HG03095 (cell line): Measurements from ENCODE around the gene LPCAT2.
"Not testable (repeated sequence)": the region's sequence is repeated elsewhere in the genome, so short reads cannot be mapped to it uniquely, and the experiment has no call there.

Experiments
- ATAC-seq: cut with Tn5 transposase; IDR thresholded peaks from one replicate; pipeline ENCODE4 v1.9.1; 2021; ENCODE audit warnings: moderate library complexity; ENCODE audit not compliant: unreplicated experiment

LPCAT2 gene

DNA sequence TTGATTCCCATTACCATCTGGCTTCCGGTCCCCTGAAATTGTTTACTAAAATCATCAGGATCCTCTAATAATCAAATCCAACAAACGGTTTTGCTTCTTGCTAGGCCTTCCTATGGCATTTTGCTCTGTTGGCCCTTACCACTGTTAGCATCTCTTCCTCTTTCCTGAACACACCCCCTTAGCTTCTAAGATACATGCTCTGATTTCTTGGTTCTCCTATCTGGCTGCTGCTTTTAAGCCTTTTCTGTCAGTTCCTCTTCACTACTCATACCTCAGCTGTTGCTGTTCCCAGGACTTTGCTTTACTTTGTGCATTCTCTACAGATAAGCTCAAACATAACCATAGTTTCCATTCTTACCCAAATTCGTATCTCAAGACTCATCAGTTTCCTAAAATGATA lies 69.0 kb downstream of the LPCAT2 start:
- no peak for ATAC-seq

DNA sequence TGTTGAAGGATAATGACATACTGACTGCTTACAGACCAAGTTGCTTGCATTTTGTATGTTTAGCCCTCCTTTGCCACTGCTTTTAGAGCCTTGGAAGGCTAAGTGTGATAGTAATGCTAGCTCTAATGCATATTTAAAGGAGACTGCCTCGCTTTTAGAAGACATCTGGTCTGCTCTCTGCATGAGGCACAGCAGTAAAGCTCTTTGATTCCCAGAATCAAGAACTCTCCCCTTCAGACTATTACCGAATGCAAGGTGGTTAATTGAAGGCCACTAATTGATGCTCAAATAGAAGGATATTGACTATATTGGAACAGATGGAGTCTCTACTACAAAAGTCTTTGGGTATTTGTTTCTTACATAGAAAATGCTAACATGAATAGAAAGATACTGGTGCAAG lies 76.8 kb downstream of the LPCAT2 start:
- no peak for ATAC-seq

DNA sequence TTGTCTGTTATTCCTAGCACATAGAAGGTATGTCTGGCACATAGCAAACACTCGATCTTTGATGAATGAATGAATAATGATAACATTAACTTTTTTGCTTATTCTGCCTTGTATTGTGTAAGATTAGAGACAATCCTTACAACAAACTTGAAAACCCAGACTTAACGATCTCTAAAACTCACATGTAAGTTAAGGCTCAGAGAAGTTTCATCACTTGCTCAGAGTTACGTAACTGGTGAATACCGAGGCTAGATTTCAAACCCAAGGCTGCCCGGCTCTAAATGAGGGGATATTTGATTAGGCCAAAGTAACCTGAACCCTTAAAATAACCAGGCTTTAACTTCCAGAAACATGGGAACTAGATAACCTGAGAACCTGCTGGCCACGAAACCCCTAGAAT lies 79.9 kb downstream of the LPCAT2 start:
- ATAC-seq = no peak

DNA sequence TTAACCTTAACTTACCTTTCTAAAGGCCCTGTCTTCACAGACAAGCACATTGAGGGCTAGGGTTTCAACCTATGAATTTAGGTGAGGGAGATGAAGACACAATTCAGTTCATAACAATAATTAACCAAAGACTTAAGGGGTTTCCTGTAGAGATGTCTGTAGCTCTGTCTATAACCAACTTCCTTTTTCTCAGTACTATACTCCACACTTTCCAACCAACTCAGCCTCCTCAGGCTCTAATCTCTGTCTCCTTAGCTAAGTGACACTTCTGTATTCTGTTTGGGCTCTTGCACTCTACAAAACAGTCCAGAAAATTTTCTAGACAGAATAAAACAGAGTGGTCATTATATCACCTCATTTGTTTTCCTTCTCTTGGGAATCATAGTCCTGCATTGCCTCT lies 83.4 kb downstream of the LPCAT2 start:
- no peak for ATAC-seq

- no peak for ATAC-seq
These were observed 89.1 kb downstream of the LPCAT2 start for GRCh38 chr16:55597928-55598327.

GRCh38 chr16:55605754-55606336 lies 97.0 kb downstream of the LPCAT2 start:
- ATAC-seq = no peak

- ATAC-seq = no peak
These were observed 104.9 kb downstream of the LPCAT2 start for GRCh38 chr16:55613613-55614335.

DNA sequence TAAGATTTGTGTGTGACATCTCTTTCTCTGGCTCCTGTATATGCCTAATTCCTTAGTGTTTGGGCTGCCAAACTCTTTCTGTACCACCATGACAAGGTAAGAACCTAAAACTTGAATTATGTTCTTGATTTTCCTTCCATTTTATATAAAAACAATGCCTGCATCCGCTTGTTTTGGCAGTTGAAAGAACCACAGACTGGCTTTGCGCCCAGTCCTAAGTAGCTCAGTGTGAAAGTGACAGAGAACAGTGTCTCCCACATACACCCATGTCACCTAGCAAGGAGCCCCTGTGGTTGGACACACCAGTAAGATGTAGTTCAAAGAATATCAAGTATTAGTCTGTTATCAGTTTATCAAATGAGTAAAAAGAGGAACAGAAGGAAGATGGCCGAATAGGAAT lies 106.2 kb downstream of the LPCAT2 start:
- no peak for ATAC-seq

- ATAC-seq = not testable (repeated sequence)
These were observed 106.8 kb downstream of the LPCAT2 start for GRCh38 chr16:55615670-55616069.

GRCh38 chr16:55621771-55622170 lies 112.9 kb downstream of the LPCAT2 start:
- ATAC-seq = no peak

GRCh38 chr16:55622272-55622671 lies 113.4 kb downstream of the LPCAT2 start:
- no peak for ATAC-seq

- no peak for ATAC-seq
These were observed 114.2 kb downstream of the LPCAT2 start for GRCh38 chr16:55622930-55623561.

DNA sequence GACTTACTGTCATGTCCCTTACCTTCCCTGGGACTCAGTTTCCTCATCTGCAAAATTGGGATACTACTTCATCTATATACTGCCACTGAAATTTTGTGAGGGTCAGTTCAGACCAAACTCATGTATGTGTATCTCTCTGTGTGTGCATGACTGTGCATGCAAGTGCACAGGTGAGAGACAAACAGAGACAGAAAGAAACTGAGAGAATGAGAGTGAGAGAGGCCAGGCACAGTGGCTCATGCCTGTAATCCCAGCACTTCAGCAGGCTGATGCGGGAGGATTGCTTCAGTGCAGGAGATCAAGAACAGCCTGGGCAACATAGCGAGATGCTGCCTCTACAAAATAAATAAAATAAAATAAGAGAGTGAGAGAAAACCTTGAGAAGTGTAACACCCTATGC lies 114.8 kb downstream of the LPCAT2 start:
- ATAC-seq = no peak

DNA sequence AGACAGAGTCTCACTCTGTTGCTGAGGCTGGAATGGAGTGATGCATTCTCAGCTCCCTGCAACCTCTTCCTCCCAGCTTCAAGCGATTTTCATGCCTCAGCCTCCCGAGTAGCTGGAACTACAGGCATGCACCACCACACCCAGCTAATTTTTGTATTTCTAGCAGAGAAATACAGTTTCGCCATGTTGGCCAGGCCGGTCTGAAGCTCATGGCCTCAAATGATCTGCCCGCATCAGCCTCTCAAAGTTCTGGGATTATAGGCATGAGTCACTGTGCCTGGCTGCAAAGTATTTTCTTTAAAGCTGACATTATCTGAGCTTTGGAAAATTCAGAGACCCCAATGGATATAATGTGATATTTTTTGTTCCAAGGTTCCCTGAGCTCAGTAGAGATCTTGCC lies 115.8 kb downstream of the LPCAT2 start:
- ATAC-seq = no peak

DNA sequence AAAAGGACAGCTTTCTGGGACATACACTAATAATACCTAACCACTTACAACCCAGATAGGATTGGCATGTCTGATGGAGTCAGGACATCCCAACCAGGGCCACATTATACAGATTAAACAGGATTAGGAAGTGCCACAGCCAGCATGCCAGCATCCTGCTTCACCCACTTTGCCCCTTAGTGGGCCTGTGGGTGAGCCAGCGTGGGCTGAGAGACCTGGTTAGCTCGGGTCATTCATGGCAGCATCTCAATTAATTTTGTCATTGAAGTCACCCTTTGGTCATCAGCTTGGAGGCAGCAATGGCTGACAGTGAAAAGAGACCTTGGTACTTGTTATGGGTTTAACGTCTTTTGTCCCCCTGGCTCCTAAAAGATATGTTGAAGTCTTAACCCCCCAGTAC lies 117.0 kb downstream of the LPCAT2 start:
- no peak for ATAC-seq

DNA sequence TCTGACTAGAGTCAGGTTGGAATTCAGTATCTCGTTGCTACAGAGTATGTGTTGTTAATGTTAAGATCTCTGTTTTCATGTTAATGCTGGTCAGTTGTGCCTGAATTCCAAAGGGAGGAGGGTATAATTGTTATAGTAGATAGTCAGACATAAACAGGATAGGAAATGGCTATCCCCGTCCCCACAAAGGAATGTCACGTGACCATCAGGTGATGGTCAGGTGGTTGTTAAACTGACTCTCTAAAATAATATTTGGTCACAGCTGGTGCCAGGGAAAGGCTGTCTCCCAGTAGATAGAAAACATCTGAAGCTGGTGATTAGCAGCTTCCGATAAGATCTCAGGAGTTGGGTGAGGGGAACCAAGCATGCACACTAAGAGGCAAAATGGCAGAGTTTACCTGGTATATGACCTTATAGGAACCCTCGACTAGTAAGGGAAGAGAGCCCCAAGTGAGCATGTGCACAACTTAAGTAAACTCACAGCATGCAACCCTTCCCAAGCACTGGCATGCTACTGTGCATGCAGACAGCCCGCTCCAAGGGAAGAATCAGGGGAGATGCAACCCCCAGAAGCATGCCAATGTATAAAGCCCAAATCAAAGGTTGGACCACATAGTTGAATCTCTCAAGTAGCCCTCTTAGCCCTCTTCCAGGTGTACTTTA lies 119.6 kb downstream of the LPCAT2 start:
- ATAC-seq = no peak

DNA sequence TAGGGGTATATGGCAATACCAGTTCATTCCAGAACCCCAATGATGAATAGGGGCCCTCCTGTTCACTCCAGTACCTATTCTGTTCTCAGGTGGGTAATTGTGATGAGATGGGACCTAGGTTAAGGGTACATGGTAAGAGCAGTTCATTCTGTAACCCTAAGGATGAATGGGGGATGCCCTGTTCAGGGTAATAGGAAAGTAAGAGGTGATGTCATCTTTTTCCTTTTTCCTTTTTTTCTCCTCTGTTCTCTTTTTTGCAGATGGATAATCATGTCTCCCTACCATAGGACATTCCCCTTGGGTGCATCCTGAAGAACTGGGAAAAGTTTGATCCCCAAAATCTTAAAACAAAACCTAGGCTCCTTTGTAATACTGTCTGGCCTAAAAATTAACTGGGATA lies 121.9 kb downstream of the LPCAT2 start:
- no peak for ATAC-seq

DNA sequence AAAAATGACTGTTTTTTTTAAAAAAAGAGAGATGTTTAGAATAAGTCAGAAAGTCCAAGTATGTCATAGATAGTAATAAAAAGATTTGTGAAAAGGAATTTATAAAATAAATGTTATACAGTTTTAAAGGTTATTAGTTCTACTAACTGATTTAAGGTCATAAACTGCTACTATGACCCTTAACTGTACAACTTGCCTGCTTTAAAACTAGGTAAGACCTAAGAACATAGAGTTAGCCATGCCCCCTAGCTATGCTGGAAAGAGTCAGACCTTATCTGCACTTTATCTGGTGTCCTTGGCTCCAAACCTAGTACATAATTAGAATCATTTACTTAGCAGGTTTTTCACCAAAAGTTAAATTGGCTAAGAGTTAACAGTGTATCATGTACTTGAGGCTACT lies 123.4 kb downstream of the LPCAT2 start:
- ATAC-seq = no peak

DNA sequence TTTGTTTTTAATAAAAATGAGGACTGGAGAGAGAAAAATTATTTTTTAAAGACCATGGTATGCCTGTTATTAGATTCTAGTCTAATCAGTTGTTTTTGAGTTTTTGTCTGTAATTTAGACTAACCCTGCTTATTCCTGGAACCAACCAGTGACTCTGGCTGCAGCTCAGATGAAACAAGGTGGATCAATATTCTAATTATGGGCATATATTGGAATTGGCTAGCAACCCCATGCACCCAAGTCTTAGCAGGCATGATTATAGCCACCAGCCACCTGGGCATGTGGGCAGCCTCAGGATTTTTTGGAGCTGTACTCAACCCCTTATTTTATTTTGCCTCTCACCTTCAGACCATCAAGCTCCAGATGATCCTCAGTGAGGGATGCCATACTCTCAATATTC lies 125.3 kb downstream of the LPCAT2 start:
- no peak for ATAC-seq
